Measurements from ENCODE around the gene ZCCHC10.
"Not testable (repeated sequence)": the region's sequence is repeated elsewhere in the genome, so short reads cannot be mapped to it uniquely, and the experiment has no call there.

The ZCCHC10 gene

DNA sequence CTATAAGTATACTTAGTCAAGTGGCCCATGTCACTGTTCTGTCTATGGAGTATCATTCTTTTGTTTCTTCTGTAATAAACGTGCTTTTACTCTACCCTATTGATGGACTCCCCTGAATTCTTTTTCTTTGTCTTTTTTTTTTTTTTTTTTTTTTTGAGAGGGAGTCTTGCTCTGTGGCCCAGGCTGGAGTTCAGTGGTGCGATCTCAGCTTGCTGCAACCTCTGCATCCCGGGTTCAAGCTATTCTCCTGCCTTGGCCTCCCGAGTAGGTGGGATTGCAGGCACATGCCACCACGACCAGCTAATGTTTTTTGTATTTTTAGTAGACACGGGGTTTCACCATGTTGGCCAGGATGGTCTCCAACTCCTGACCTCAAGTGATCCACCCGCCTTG is 53.9 kb downstream of the ZCCHC10 start:
- not testable (repeated sequence) for DNase-seq

DNA sequence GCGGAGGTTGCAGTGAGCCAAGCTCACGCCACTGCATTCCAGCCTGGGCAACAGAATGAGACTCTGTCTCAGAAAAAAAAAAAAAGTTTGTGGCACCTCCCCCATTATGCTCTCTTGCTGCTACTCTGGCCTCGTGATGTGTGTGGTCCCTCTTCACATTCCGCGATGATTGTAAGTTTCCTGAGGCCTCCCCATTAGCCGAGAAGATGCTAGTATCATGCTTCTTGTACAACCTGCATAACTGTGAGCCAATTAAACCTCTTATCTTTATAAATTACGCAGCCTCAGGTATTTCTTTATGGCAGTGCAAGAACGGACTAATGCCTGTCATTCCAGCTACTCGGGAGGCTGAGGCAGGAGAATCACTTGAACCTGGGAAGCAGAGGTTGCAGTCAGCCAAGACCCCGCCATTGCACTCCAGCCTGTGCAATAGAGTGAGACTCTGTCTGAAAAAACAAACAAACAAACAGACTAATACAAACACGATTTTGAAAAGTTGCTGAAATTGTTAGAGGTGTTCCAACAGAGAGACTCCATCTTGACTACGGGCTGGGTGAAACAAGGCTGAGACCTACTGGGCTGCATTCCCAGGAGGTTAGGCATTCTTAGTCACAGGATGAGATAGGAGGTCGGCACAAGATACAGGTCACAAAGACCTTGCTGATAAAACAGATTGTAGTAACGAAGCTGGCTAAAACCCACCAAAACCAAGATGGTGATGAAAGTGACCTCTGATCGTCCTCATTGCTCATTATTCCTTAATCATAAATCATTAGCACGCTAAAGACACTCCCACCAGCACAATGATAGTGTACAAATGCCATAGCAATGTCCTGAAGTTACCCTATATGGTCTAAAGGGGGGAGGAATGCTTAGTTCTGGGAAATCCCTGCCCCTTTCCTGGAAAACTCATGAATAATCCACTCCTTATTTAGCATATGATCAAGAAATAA is 54.6 kb downstream of the ZCCHC10 start:
- DNase-seq = no peak

DNA sequence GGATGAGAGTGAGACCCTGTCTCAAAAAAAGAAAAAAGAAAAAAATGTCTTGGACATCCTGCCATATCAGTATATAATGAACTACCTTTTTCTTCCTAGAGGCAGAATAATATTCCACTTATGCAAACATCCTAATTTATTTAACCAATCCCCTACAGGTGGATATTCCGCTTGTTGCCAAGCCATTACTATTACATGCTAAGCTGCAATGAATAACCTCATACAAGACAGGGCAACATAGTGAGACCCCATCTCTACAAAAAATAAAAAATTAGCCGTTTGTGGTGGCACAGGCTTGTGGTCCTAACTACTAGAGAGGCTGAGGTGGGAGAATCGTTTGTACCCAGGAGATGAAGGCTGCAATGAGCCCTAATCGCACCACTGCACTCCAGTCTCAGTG is 61.2 kb downstream of the ZCCHC10 start:
- no peak for DNase-seq

DNA sequence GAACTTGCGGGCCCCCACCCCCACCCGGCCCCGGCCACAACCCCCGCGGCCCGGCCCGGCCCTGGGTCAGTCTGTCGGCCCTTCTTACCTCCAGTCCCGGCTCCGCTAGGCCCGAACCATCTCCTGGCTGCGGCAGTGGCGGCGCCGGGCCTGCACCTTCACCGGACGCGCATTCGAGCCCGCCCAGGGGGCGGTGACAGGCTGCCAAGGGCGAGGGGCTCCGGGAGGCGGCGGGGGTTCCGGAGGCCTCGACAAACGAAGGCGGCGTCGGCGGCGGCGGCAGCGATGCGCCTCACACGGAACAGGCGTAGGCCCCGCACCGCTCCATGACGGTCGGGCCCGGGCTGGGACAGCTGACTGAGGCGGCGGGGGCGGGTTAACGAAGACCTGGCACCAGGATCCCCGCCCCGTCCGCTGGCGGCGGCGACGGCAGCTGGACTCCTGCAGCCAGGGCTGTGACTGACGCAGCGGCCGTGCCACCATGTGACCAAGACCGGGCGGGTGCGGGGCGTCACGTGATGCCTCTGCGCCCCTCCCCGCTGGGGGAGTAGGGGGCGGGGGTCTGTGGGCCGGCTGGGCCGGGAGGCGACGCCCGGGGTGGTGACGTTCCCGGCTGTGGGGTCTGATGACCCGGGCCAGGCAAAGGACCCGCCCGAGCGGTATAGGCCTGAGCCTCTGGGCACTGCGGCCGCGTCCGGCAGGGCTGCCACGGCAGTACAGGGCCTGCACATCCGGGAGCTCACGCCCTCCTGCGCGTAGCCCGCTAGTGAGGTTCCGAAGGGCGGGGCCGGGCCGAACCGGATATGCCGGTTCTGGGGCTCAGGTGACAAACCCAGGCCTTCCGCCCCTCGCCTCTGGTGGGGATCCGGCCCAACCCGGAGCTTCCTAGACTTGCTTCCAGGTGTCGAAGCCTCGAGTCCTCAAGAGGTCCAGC is 62.9 kb downstream of the ZCCHC10 start, which contains the start of gene AFF4:
AFF4 (minus strand) TSS at position 464 of the 934 bp plus-strand sequence. CDS start 26,445 bp downstream, outside the sequence.
- DNase-seq = peak; percentile 79

DNA sequence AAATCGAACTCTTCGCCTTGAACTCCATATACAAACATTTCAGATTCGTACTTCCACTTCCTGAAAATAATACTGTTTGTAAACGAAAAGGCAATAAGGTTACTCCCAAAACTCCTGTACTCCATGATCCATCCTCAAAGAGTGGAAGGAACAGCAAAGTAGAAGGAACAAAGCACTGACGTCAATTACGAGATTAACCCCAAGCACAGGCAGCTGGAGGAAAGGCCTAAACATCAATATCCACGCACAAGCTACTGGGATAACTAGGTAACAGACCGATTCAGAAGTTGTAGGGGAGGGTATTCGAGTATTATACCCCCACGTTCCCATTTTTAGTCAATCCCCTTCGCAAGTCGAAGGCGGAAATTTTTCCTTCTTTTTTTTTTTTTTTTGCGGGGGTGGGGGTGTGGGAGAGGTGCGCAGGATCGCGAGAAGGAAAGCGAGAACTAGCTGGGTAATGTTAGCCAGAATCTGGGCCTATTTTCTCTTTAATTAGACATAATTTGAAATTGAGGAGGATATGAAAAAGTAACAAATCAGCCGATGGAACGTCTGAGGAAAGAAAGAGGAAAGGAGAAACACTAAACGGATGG is 63.8 kb downstream of the ZCCHC10 start:
- DNase-seq = no peak

DNA sequence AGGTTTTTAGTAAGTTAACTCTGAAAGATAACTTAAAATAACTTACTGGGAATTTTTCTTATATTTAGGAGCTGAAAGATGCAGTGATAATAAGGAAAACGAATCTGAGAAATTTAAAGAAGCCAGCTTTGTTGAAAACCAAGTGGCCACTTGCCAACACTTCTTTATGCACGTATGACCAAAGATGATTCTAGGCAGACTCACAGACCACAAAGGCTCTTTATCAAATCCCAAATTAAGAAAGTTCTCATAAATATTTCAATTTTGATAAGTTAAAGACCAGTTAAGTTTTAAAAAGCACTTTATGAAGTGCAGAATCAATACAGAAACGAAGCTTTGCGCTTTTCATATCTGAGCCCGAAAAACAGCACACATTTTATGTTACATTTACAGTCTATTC is 64.5 kb downstream of the ZCCHC10 start:
- DNase-seq = no peak

DNA sequence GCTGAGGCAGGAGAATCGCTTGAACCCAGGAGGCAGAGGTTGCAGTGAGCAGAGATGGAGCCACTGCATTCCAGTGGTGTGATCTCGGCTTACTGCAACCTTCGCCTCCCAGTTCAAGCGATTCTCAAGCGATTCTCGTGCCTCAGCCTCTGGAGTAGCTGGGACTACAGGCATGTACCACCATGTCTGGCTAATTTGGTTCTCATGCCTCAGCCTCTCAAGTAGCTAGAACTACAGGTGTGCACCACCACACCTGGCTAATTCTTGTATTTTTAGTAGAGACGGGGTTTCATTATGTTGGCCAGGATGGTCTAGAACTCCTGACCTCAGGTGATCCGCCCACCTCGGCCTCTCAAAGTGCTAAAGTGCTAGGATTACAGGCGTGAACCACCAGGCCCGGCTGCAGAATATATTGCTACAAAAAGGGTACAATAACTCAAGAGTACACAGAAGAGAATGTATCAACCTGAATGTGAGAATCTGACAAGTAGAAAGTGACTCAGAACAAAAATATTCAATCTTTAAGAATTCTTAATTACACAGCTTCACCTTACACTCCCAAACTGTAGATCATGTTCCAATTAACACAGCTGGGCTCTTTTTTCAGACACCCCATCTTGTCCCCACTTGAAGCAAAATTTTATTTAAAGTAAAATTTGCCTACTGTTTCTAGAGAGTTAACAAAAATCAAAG is 65.1 kb downstream of the ZCCHC10 start:
- not testable (repeated sequence) for DNase-seq

DNA sequence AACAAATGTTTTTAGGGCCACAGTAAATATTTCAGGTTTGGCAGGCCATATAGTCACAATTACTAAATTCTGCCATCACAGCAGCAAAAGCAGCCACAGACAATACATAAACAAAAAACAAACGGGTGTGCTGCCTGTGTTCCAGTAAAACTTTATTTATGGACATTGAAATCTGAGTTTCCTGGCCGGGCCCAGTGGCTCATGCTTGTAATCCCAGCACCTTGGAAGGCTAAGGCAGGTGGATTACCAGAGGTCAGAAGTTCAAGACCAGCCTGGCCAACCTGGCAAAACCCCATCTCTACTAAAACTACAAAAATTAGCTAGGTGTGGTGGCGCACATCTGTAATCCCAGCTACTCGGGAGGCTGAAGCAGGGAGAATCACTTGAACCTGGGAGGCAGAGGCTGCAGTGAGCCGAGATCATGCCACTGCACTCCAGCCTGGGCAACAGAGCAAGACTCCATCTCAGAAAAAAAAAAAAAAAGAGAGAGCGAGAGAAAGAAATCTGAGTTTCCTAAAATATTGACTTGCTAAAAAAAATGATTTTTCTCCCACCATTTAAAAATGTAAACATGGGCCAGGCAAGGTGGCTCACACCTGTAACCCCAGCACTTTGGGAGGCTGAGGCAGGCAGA is 70.1 kb downstream of the ZCCHC10 start:
- DNase-seq = not testable (repeated sequence)

DNA sequence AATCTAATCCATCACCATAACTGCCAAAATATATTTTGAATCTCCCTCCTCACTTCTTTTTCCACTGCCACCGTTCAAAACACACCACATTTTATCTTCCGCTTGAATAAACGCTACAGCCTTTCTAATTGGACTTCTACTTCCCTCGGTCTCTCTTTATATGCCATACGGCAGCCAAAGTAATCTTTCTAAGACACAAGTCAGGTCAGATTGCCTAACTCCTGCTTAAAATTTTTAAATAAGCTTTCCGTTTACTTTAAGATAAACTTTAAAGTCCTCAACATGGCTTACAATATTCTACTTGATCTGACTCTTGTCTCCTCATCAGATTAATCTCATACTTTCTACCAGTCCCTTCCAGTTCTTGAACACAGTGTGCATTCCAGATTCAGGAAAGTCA is 72.6 kb downstream of the ZCCHC10 start:
- no peak for DNase-seq

DNA sequence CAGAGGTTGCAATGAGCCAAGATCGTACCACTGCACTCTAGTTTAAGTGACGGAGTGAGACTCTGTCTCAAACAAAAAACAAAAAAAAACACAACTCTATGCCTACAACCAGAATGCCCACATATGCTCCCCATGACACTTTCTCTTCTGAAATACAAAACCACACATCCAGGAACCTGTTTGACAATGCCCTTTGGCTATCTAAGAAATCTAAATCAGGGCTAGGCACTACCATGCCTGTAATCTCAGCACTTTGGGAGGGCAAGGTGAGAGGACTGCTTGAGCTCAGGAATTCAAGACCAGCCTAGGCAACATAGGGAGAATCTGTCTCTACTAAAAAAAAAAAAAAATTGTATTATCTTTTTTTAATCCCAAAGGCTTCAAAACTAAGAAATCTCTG is 73.5 kb downstream of the ZCCHC10 start:
- DNase-seq = no peak

DNA sequence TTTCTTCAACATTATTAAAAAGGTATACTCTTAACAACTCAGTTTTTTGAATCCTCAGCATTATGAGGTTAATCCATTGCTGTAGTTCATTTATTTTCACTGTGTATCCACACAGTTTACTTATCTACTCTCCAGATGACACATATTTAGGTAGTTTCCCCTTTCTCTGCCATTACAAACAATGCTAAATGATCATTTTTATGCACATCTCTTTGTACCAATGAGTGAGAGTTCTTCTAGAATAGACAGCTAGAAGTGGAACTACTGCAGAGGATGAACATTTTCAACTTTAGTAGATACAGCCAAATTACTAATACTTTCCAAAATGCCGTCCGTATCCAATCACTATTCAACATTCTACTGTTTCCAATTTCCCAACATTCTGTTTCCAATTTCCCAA is 74.5 kb downstream of the ZCCHC10 start:
- no peak for DNase-seq

DNA sequence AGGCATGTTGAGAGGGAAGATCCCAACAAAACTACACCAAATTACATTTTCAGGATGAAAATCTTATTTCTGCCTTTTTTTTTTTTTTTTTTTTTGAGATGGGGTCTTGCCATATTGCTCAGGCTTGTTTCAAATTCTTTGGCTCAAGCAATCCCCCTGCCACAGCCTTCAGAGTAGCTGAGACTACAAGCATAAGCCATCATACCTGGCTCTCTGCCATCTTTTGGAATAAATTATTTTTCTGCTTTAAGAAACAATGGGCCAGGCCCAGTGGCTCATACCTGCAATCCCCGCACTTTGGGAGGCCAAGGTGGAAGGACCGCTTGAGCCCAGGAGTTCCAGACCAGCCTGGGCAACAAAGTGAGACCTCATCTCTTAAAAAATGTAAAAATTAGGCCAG is 77.2 kb downstream of the ZCCHC10 start:
- no peak for DNase-seq

DNA sequence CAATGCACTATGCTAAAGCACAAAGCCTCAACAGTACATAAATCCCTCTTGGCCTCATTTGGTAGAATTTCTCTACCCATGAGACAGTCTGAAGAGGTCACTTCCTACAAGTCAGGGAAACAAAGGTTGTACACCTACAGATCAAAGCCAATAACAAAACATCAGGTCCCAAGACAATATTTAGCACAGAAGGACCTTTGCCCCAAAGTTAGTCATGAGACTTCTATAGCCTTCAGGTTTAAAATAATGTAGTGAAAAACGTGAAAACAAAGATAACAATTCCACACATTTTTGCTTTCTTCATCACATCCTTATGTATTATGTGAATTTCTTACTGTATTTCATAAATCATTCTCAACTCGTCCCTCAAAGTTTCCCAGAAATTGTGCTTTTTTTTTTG is 78.7 kb downstream of the ZCCHC10 start:
- DNase-seq = no peak

Data from effector CD4-positive, alpha-beta T cell (primary cell).